Liver (tissue), 9 donors: ENCODE data around the gene SCLY. TPM values are rescaled to one million over a fixed set of nuclear protein-coding genes. Genes with fewer than 3 reads are reported as not detected.

Experiments
- DNase-seq: peaks from one replicate; pipeline ENCODE4 v3.0.0-alpha.2; 2017; ENCODE audit warnings: low spot score
- H3K27ac ChIP-seq, 2 donors: one replicate each; pipeline ENCODE4 v1.7.0; 2013; ENCODE audit warnings: inconsistent platforms in 2 of 2, low read length in 2 of 2, control low read depth in 1 of 2, low read depth in 1 of 2, mild to moderate bottlenecking in 1 of 2
- H3K27me3 ChIP-seq, 4 donors: one replicate each; pipeline versions ENCODE4 v1.6.1 to v1.7.0; 2013; ENCODE audit warnings: low read length in 3 of 4, inconsistent platforms in 1 of 4, mild to moderate bottlenecking in 1 of 4, moderate library complexity in 1 of 4; ENCODE audit not compliant: control insufficient read depth in 4 of 4, insufficient read depth in 4 of 4
- H3K36me3 ChIP-seq, 4 donors: one replicate each; pipeline versions ENCODE4 v1.6.1 to v1.7.0; 2013; ENCODE audit warnings: low read length in 3 of 4, mild to moderate bottlenecking in 3 of 4, low read depth in 1 of 4, moderate library complexity in 1 of 4; ENCODE audit not compliant: control insufficient read depth in 4 of 4, insufficient read depth in 3 of 4
- H3K4me1 ChIP-seq, 4 donors: one replicate each; pipeline versions ENCODE4 v1.6.1 to v1.7.0; 2013; ENCODE audit warnings: low read length in 3 of 4, mild to moderate bottlenecking in 3 of 4, moderate library complexity in 1 of 4; ENCODE audit not compliant: control insufficient read depth in 4 of 4, insufficient read depth in 4 of 4
- H3K4me3 ChIP-seq, 3 donors: one replicate each; pipeline versions ENCODE4 v1.6.1 to v1.7.0; 2013; ENCODE audit warnings: low read length in 3 of 3, control low read depth in 1 of 3, low read depth in 1 of 3, mild to moderate bottlenecking in 1 of 3
- H3K9ac ChIP-seq, 2 donors: one replicate each; pipeline ENCODE4 v1.7.0; 2013; ENCODE audit warnings: low read length in 2 of 2, mild to moderate bottlenecking in 2 of 2, moderate library complexity in 2 of 2, control low read depth in 1 of 2, low read depth in 1 of 2
- H3K9me3 ChIP-seq, 4 donors: one replicate each; pipeline versions ENCODE4 v1.6.1 to v1.7.0; 2013; ENCODE audit warnings: low read length in 3 of 4; ENCODE audit not compliant: control insufficient read depth in 4 of 4
- CTCF ChIP-seq: fragments of 150-350 bp; IDR thresholded peaks from 2 replicates; pipeline ENCODE4 v1.5.1; 2017; ENCODE audit warnings: improper control_type of control experiment, low read depth, low read length; ENCODE audit not compliant: missing input control
- EGR1 ChIP-seq, 2 donors: IDR thresholded peaks; 2 replicates each; pipeline ENCODE4 v1.6.1; 2016 to 2018; ENCODE audit warnings: antibody characterized with exemption in 2 of 2, low read depth in 2 of 2
- FOXA1 ChIP-seq: IDR thresholded peaks from 2 replicates; pipeline ENCODE4 v1.6.1; 2016; ENCODE audit warnings: antibody characterized with exemption
- FOXA2 ChIP-seq: IDR thresholded peaks from 2 replicates; pipeline ENCODE4 v1.6.1; 2016; ENCODE audit warnings: antibody characterized with exemption
- GABPA ChIP-seq, 2 donors: IDR thresholded peaks in 1 of 2; conservative IDR thresholded peaks in 1 of 2; 2 replicates each; pipeline ENCODE4 v1.6.1; 2016; ENCODE audit warnings: antibody characterized with exemption in 2 of 2, mild to moderate bottlenecking in 1 of 2, moderate library complexity in 1 of 2
- HNF4A ChIP-seq, 2 donors: conservative IDR thresholded peaks; 2 replicates each; pipeline ENCODE4 v1.6.1; 2016; ENCODE audit warnings: antibody characterized with exemption in 2 of 2, mild to moderate bottlenecking in 2 of 2
- HNF4G ChIP-seq: IDR thresholded peaks from 2 replicates; pipeline ENCODE4 v1.6.1; 2016; ENCODE audit warnings: antibody characterized with exemption
- JUND ChIP-seq, 2 donors: IDR thresholded peaks; 2 replicates each; pipeline ENCODE4 v1.6.1; 2016; ENCODE audit warnings: antibody characterized with exemption in 2 of 2
- MAX ChIP-seq: IDR thresholded peaks from 2 replicates; pipeline ENCODE4 v1.6.1; 2016; ENCODE audit warnings: antibody characterized with exemption
- NR2F2 ChIP-seq: IDR thresholded peaks from 2 replicates; pipeline ENCODE4 v1.6.1; 2016; ENCODE audit warnings: antibody characterized with exemption
- RAD21 ChIP-seq, 2 donors: IDR thresholded peaks; 2 replicates each; pipeline ENCODE4 v1.6.1; 2016; ENCODE audit warnings: antibody characterized with exemption in 2 of 2, mild to moderate bottlenecking in 2 of 2
- RXRA ChIP-seq, 2 donors: IDR thresholded peaks; 2 replicates each; pipeline ENCODE4 v1.6.1; 2017 to 2018; ENCODE audit warnings: antibody characterized with exemption in 2 of 2, mild to moderate bottlenecking in 1 of 2
- SP1 ChIP-seq: IDR thresholded peaks from 2 replicates; pipeline ENCODE4 v1.6.1; 2018; ENCODE audit warnings: antibody characterized with exemption, mild to moderate bottlenecking
- TAF1 ChIP-seq: conservative IDR thresholded peaks from 2 replicates; pipeline ENCODE4 v1.6.1; 2016; ENCODE audit warnings: antibody characterized with exemption, mild to moderate bottlenecking
- YY1 ChIP-seq: IDR thresholded peaks from 2 replicates; pipeline ENCODE4 v1.6.1; 2016; ENCODE audit warnings: antibody characterized with exemption, mild to moderate bottlenecking
- ZBTB33 ChIP-seq: IDR thresholded peaks from 2 replicates; pipeline ENCODE4 v1.6.1; 2016; ENCODE audit warnings: antibody characterized with exemption
- WGBS: extraction: QIAGEN DNeasy Blood & Tissue Kit; methylation state at CpG from one replicate; pipeline ENCODE4 v1.1.7; 2013; 5-methylcytosine and 5-hydroxymethylcytosine counted together
- polyA plus RNA-seq, 2 donors: library from polyadenylated mRNA; stranded (reverse) in 1 of 2; unstranded in 1 of 2; fragments of 200-250 nt in 1 of 2; fragments of >200 nt in 1 of 2; fragmentation: Nextera tagmentation in 1 of 2; extraction: Ambion mirVana in 1 of 2; gene quantifications; one replicate each; pipeline versions ENCODE4 v1.2.1 to v1.2.3, GENCODE V29; 2013 to 2015
- total RNA-seq, 2 donors: library from RNA; depleted of rRNA; stranded (reverse); fragments of >200 nt; gene quantifications; one replicate each; pipeline ENCODE4 v1.2.3, GENCODE V29; 2014
- TF ChIP-seq, protein P1 (sequence below): IDR thresholded peaks from 2 replicates; pipeline ENCODE4 v1.6.1; 2016; ENCODE audit warnings: antibody characterized with exemption
- donor health status: healthy.
- donor health status: healthy.
- donor health status: healthy.
- donor health status: healthy.
- donor health status: healthy.

SCLY gene
- total and polyA plus RNA-seq, 4 donors = 21.6 to 39.2 (median 25.0) TPM

- no peak overlapping the region for H3K4me3 ChIP-seq
- DNase-seq = no peak
- H3K4me1 ChIP-seq = peaks cover 0 to 8% (median 2%) of the 10 kb centered on the region in 4 donors
- no peaks in the 10 kb centered on the region for H3K36me3 ChIP-seq
- H3K9ac ChIP-seq = no peak overlapping the region
- H3K27me3 ChIP-seq = no peaks in the 10 kb centered on the region
- WGBS = 95% methylated on average over 11 of the region's 11 CpGs
- TF ChIP-seq YY1 (no peak), NR2F2 (no peak), JUND (IDR thresholded peaks at IDR 0.05) (no peak), ZBTB33 (no peak), EGR1 (IDR thresholded peaks at IDR 0.05; ENCODE audit: low read depth in 2 of 2) (no peak), FOXA1 (no peak), HNF4A (conservative IDR thresholded peaks at IDR 0.05) (no peak), TAF1 (no peak), MAX (no peak)
- no peak overlapping the region for H3K27ac ChIP-seq
- no peaks in the 10 kb centered on the region for H3K9me3 ChIP-seq
These were observed 73.6 kb downstream of the SCLY start for GRCh38 chr2:238134393-238134785.

DNA sequence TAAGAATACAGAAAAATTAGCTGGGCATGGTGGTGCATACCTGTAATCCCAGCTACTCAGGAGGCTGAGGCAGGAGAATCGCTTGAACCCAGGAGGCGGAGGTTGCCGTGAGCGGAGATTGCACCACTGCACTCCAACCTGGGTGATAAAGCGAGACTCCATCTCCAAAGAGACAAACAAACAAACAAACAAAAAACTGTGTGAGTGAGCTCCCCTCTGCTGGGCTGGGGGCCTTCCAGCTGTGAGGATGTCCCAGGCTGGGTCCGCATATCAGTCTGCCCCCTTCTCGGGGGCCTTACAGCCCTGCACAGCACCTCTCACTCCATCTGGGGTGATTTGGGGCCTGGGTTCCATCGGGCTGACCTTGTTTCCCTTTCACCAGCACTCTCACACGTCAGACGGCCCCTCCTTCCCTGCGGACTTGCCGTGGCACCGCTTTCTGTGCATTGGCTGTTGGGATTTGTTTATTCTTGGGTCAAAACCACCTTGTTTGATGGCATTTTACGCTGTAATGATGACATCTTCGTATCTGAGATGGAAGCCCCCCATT is 74.9 kb downstream of the SCLY start:
- no peak for DNase-seq
- Histone ChIP-seq H3K4me3 (no peak overlapping the region), H3K9me3 (no peaks in the 10 kb centered on the region), H3K27me3 (no peaks in the 10 kb centered on the region), H3K4me1 (peaks cover 0 to 8% (median 2%) of the 10 kb centered on the region in 4 donors), H3K27ac (no peak overlapping the region), H3K36me3 (no peaks in the 10 kb centered on the region), H3K9ac (no peak overlapping the region)
- WGBS = 91% methylated on average over 15 of the region's 15 CpGs
- TF ChIP-seq EGR1 (IDR thresholded peaks at IDR 0.05; ENCODE audit: low read depth in 2 of 2) (no peak), FOXA1 (no peak), TAF1 (no peak), CTCF (no peak), SP1 (no peak), FOXA2 (no peak), YY1 (no peak), NR2F2 (no peak), HNF4A (conservative IDR thresholded peaks at IDR 0.05) (no peak), GABPA (IDR thresholded peaks at IDR 0.05 in 1 of 2, conservative IDR thresholded peaks at IDR 0.05 in 1 of 2) (no peak), RXRA (IDR thresholded peaks at IDR 0.05) (no peak), RAD21 (IDR thresholded peaks at IDR 0.05) (no peak), MAX (no peak), ZBTB33 (no peak), JUND (IDR thresholded peaks at IDR 0.05) (no peak), HNF4G (no peak)
- TF ChIP-seq, protein P1, sequence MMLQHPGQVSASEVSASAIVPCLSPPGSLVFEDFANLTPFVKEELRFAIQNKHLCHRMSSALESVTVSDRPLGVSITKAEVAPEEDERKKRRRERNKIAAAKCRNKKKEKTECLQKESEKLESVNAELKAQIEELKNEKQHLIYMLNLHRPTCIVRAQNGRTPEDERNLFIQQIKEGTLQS = no peak
